Hepatocyte (in vitro differentiated cells): Measurements from ENCODE around the gene FGFR3. TPM values are rescaled to one million over a fixed set of nuclear protein-coding genes. Genes with fewer than 3 reads are reported as not detected.

ENCODE experiments used
- DNase-seq: peaks from one replicate; pipeline ENCODE4 v3.0.0-alpha.2; 2016; ENCODE audit warnings: low spot score
- H2AFZ ChIP-seq: fragments of 200-600 bp; sonication (generic); 2 replicates; pipeline ENCODE4 v1.6.0; 2016; ENCODE audit warnings: antibody characterized with exemption, mild to moderate bottlenecking
- H3K27ac ChIP-seq: fragments of 200-600 bp; sonication (generic); 2 replicates; pipeline ENCODE4 v1.5.1; 2016; ENCODE audit warnings: mild to moderate bottlenecking
- H3K27me3 ChIP-seq: fragments of 200-600 bp; sonication (generic); 2 replicates; pipeline ENCODE4 v1.6.1; 2016
- H3K36me3 ChIP-seq: fragments of 200-600 bp; sonication (generic); replicated peaks from 2 replicates; pipeline ENCODE4 v1.5.1; 2016; ENCODE audit warnings: low read depth; ENCODE audit not compliant: insufficient read depth
- H3K4me1 ChIP-seq: fragments of 200-600 bp; sonication (generic); 2 replicates; pipeline ENCODE4 v1.5.1; 2016; ENCODE audit warnings: mild to moderate bottlenecking, moderate library complexity; ENCODE audit not compliant: insufficient read depth
- H3K4me2 ChIP-seq: fragments of 200-600 bp; sonication (generic); 2 replicates; pipeline ENCODE4 v1.6.0; 2016
- H3K4me3 ChIP-seq: fragments of 200-600 bp; sonication (generic); 2 replicates; pipeline ENCODE4 v1.5.1; 2016; ENCODE audit warnings: mild to moderate bottlenecking
- H3K79me2 ChIP-seq: fragments of 200-600 bp; sonication (generic); 2 replicates; pipeline ENCODE4 v1.6.0; 2017; ENCODE audit warnings: mild to moderate bottlenecking
- H3K9me2 ChIP-seq: fragments of 200-600 bp; sonication (generic); replicated peaks from 2 replicates; pipeline ENCODE4 v1.6.0; 2017; ENCODE audit warnings: mild to moderate bottlenecking; ENCODE audit not compliant: insufficient read depth
- H3K9me3 ChIP-seq: fragments of 200-600 bp; sonication (generic); 2 replicates; pipeline ENCODE4 v1.5.1; 2016; ENCODE audit warnings: low read depth, mild to moderate bottlenecking
- H4K20me1 ChIP-seq: fragments of 200-600 bp; sonication (generic); 2 replicates; pipeline ENCODE4 v1.6.0; 2016; ENCODE audit warnings: mild to moderate bottlenecking; ENCODE audit not compliant: insufficient read depth, poor library complexity, severe bottlenecking
- EZH2 ChIP-seq: fragments of 200-600 bp; sonication (generic); IDR thresholded peaks from 2 replicates; pipeline ENCODE4 v1.6.1; 2016; ENCODE audit warnings: antibody characterized with exemption, mild to moderate bottlenecking, borderline replicate concordance
- EZH2phosphoT487 ChIP-seq: fragments of 200-600 bp; sonication (generic); IDR thresholded peaks from one replicate; pipeline ENCODE4 v1.6.1; 2018; ENCODE audit warnings: antibody characterized with exemption, mild to moderate bottlenecking, low read depth, moderate library complexity; ENCODE audit not compliant: unreplicated experiment, severe bottlenecking
- WGBS: methylation state at CpG from one replicate; pipeline ENCODE4 v1.1.6; 2016; ENCODE audit warnings: low lambda C conversion rate; ENCODE audit errors: missing lambda C conversion rate; 5-methylcytosine and 5-hydroxymethylcytosine counted together
- polyA plus RNA-seq: library from polyadenylated mRNA; unstranded; fragments of >200 nt; fragmentation: Nextera tagmentation; extraction: Ambion mirVana; gene quantifications from 2 replicates; pipeline ENCODE4 v1.2.1, GENCODE V29; 2016
- total RNA-seq: library from RNA; depleted of rRNA; stranded (reverse); fragments of >200 nt; gene quantifications from 2 replicates; pipeline ENCODE4 v1.2.3, GENCODE V29; 2014
- TF ChIP-seq, protein P1 (sequence below): fragments of 200-600 bp; sonication (generic); IDR thresholded peaks from 2 replicates; pipeline ENCODE4 v1.5.1; 2016; ENCODE audit warnings: antibody characterized with exemption, mild to moderate bottlenecking; ENCODE audit not compliant: poor library complexity

The FGFR3 gene
- total and polyA plus RNA-seq, 2 experiments from 2014 or later: 82.0 to 99.8 TPM

DNA sequence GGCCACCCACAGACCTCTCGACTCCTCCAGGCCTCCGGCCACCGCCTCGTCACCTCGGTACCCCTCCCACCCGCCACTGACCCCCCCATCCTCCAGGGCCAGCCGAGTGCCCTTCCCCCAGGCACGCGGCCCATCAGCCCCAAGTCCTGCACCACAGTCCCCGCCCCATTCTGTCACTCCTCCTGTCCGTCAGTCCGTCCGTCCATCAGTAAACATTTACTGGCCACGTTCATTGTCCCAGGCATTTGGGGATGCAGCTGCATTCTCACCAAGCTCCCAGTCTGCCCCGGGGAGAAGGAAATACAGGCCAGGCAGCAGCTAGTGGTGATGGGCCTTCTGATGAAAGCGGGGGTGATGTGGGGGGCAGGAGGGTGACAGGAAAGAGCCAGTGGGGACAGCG lies 35.3 kb upstream of the FGFR3 start:
- no peak overlapping the region for H3K4me2 ChIP-seq
- H3K36me3 ChIP-seq: no peaks in the 10 kb centered on the region
- H3K9me2 ChIP-seq: no peaks in the 10 kb centered on the region
- no peaks in the 10 kb centered on the region for H3K9me3 ChIP-seq
- H3K4me1 ChIP-seq: peaks cover 21% of the 10 kb centered on the region
- WGBS: 59% methylated on average over 10 of the region's 17 CpGs
- H3K27ac ChIP-seq: no peak overlapping the region
- TF ChIP-seq EZH2phosphoT487: no peak
- TF ChIP-seq, protein P1, sequence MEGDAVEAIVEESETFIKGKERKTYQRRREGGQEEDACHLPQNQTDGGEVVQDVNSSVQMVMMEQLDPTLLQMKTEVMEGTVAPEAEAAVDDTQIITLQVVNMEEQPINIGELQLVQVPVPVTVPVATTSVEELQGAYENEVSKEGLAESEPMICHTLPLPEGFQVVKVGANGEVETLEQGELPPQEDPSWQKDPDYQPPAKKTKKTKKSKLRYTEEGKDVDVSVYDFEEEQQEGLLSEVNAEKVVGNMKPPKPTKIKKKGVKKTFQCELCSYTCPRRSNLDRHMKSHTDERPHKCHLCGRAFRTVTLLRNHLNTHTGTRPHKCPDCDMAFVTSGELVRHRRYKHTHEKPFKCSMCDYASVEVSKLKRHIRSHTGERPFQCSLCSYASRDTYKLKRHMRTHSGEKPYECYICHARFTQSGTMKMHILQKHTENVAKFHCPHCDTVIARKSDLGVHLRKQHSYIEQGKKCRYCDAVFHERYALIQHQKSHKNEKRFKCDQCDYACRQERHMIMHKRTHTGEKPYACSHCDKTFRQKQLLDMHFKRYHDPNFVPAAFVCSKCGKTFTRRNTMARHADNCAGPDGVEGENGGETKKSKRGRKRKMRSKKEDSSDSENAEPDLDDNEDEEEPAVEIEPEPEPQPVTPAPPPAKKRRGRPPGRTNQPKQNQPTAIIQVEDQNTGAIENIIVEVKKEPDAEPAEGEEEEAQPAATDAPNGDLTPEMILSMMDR: no peak
- TF ChIP-seq EZH2: no peak
- H4K20me1 ChIP-seq: no peaks in the 10 kb centered on the region
- H3K27me3 ChIP-seq: no peaks in the 10 kb centered on the region
- no peaks in the 10 kb centered on the region for H3K79me2 ChIP-seq
- H2AFZ ChIP-seq: no peak overlapping the region
- no peak for DNase-seq
- H3K4me3 ChIP-seq: no peak overlapping the region

DNA sequence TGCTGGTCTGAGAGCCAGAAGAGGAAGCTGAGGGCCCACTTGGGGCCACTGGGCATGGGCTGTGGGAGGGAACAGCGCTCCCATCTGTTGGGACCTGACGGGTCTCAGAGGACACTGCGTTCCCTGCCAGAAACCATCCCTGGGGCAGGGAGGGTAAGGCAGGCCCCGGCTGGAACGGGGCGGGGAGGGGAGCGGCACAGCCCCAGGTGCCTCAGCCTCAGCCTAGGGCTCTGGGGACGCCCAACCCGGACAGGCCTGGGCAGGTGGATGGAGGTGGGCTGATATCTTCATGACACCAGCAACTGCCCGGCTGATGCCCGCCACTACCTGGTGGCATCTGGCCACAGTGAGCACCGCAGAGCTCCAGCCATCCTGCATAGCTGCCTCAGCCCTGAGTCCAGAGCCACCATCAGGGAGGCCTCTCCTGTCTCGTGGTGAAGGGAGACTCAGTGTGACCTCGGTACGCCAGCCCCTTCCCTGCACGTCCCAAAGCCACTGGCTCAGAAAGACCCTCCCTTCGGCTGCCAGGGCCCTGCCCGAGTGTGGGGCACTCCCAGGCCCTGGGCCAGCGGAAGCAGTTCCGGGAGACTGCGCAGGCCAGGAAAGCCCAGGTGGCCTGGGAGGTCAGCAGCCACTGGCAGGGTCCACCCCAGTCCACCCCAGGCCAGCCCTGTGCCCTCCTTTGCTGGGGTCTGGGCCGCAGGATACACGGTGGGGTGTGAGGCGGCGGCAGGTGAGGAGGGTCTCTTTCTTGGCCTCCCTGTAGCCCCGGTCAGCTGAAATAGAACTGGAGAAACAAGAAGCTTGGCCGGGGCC lies 34.6 kb upstream of the FGFR3 start:
- Histone ChIP-seq H3K27ac (no peak overlapping the region), H3K36me3 (no peaks in the 10 kb centered on the region), H3K9me2 (no peaks in the 10 kb centered on the region), H3K79me2 (no peaks in the 10 kb centered on the region), H2AFZ (no peak overlapping the region), H4K20me1 (no peaks in the 10 kb centered on the region), H3K4me1 (peaks cover 22% of the 10 kb centered on the region), H3K4me3 (no peak overlapping the region), H3K9me3 (no peaks in the 10 kb centered on the region), H3K4me2 (no peak overlapping the region), H3K27me3 (no peaks in the 10 kb centered on the region)
- TF ChIP-seq, protein P1: no peak
- no peak for TF ChIP-seq EZH2phosphoT487
- no peak for TF ChIP-seq EZH2
- DNase-seq: no peak
- WGBS: 91% methylated on average over 23 of the region's 27 CpGs

DNA sequence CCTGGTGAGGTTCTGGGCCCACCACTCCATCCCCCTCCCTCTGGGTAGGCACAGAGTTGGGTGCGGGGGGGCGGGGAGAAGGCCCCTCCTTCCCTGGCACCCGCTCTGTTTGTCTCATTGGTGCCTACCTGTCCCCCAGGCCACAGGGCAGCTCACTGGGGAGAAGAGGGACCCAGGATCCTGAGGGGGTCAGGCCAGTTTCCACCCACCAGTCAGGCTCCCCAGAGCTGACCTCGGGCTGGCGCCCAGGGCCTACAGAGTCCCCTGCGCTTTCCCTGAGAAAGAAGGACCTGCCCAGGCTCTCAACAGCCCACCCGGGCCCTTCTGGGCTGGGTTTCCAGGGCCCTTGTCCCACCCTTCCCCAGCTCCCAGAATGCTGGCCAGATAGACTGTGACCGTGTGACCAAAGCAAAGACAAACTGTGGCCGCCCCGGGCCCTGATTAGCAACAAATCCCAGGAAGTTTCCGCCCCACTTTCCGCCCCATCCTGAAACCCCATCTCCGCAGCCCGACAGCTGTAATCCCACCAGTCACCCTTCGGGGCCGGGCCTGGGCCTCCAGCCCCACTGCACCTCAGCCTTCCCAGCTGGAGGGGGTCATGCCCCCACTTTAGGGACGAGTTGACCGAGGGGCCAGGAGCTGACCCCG lies 33.8 kb upstream of the FGFR3 start:
- Histone ChIP-seq H3K4me3 (no peak overlapping the region), H2AFZ (no peak overlapping the region), H3K4me2 (no peak overlapping the region), H3K9me3 (no peaks in the 10 kb centered on the region), H3K36me3 (no peaks in the 10 kb centered on the region), H4K20me1 (no peaks in the 10 kb centered on the region), H3K9me2 (no peaks in the 10 kb centered on the region), H3K4me1 (peaks cover 22% of the 10 kb centered on the region), H3K79me2 (no peaks in the 10 kb centered on the region), H3K27me3 (no peaks in the 10 kb centered on the region), H3K27ac (no peak overlapping the region)
- TF ChIP-seq EZH2phosphoT487 (no peak), EZH2 (no peak)
- TF ChIP-seq, protein P1: no peak
- DNase-seq: no peak
- WGBS: 71% methylated on average over 16 of the region's 19 CpGs
